ENCODE results near the gene LCE5A. TPM values are rescaled to one million over a fixed set of nuclear protein-coding genes. Genes with fewer than 3 reads are reported as not detected.
"Not testable (repeated sequence)": the region's sequence is repeated elsewhere in the genome, so short reads cannot be mapped to it uniquely, and the experiment has no call there.

The LCE5A gene
- total RNA-seq (2014; rRNA removed; shearing (Covaris generic)), result not detected in 2 replicates
- not detected in 2 replicates for polyA plus RNA-seq (2015; cell fraction: cytosol; rRNA removed)
- not detected in 2 replicates for polyA plus RNA-seq (2015; cell fraction: nucleus; rRNA removed)

DNA sequence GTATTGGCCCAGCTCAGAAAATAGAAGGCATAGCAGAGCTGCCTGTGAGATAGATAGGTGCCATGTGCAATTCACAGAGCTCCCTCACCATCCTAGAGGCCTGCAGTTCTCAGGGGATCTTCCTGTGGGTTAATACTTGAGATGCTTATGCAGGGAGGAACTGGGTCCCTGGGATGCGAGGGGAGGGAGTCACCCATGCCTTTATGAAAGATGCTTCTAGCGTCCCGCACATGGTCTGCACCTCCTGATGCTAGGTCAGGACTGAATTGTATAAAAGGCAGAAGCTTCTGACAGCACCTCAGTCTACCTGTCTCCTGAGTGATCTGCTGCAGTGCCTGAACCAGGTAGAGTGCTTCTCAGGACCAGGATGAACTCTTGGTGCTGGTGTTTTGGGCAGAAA is at the start of gene LCE5A:
LCE5A (plus strand) TSS at position 301 of the 400 bp plus-strand sequence. CDS start 732 bp downstream, outside the sequence.
- in situ Hi-C loops (cut with HindIII; ENCODE audit: low pct_unique_long_range_greater_than_20kb, low sequenced_read_pairs), result no loop called here
- no peak for DNase-seq (ENCODE audit: low read depth, low spot score)

GRCh38 chr1:152461544-152461943 is 49.1 kb upstream of the LCE5A start:
- peak; percentile 93 for DNase-seq (ENCODE audit: low read depth, low spot score)
- in situ Hi-C loops (cut with HindIII; ENCODE audit: low pct_unique_long_range_greater_than_20kb, low sequenced_read_pairs), result no loop called here

DNA sequence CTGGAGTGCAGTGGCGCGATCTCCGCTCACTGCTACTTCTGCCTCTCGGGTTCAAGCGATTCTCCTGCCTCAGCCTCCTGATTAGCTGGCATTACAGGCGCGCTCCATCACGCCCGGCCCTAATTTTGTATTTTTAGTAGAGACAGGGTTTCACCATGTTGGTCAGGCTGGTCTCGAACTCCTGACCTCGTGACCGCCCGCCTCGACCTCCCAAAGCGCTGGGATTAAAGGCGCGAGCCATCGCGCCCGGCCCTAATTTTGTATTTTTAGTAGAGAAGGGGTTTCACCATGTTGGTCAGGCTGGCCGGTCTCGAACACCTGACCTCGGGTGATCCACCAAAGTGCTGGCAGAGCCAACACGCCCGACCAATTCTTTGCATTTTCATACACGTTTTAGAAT is 48.0 kb upstream of the LCE5A start:
- in situ Hi-C loops (cut with HindIII; ENCODE audit: low pct_unique_long_range_greater_than_20kb, low sequenced_read_pairs), result no loop called here
- DNase-seq (ENCODE audit: low read depth, low spot score), result no peak

GRCh38 chr1:152466217-152466616 is 44.4 kb upstream of the LCE5A start:
- in situ Hi-C loops (cut with HindIII; ENCODE audit: low pct_unique_long_range_greater_than_20kb, low sequenced_read_pairs), result no loop called here
- DNase-seq (ENCODE audit: low read depth, low spot score), result no peak

DNA sequence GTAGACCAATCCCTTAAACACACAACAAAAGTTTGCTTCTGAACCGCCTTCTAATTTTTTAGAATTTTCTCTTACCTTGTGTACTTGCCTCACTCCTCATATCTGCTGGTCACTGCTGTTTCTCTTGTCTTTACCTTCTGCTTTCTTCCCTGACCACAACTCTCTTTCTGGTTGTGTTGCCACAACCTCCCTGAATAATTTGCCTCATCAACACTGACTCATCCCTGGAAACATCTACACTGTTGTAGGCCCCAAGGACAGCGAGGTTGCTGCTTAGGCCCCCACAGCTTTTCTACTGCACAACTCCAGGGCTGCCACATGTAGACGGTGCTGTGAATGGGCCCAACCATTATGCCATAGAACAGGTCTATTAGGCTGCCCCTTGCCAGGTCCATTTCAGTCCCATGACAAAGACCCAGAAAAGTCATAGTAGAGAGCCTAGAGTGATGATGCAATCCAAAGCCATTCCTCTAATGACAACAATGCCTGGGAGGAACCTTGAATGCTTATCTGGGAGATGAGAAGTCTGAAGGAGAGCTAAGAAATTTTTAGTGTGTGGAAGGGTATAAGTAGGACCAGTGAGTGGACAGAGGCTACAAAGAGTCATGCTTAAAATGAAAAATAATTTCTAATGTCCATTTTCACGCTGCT is 36.6 kb upstream of the LCE5A start:
- DNase-seq (ENCODE audit: low read depth, low spot score), result no peak
- in situ Hi-C loops (cut with HindIII; ENCODE audit: low pct_unique_long_range_greater_than_20kb, low sequenced_read_pairs), result no loop called here

DNA sequence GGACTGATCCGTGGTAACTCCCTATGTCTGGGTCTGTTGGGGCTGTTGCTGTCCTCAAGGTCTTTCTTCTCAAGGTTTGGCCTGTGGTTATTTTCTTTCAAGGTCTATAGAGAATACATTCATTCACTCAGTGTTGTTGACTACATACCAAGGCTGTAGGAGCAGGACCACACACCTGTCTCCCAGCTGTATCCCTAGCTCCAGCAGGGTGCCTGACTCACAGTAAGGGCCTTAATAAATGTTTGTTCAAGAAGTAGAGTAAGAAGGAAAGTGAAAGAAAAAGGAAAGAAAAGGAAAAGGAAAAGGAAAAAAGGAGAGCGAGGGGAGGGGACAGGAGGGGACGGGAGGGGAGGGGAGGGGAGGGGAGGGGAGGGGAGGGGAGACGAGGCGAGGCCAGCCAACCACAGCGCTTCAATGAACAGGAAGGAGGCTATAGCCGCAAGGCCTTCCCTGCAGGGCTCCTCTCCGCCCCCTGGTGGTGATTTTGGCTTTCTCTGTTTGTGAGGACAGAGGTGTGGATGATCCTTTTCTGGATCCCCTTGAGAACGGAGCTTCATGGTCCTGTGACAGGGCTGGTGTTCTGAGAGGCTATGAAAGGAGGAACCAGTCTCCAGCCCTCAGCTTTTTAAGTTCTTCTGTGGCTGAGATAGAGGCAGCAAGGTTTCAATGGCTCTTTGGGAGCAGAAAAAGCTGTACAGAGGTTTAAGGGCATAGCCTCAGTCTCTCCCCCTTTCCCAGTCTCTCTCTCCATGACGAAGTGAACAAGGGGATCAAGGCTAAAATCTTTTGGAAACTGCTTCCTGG is 30.6 kb upstream of the LCE5A start:
- DNase-seq (ENCODE audit: low read depth, low spot score), result peak; percentile 88
- in situ Hi-C loops (cut with HindIII; ENCODE audit: low pct_unique_long_range_greater_than_20kb, low sequenced_read_pairs), result no loop called here

DNA sequence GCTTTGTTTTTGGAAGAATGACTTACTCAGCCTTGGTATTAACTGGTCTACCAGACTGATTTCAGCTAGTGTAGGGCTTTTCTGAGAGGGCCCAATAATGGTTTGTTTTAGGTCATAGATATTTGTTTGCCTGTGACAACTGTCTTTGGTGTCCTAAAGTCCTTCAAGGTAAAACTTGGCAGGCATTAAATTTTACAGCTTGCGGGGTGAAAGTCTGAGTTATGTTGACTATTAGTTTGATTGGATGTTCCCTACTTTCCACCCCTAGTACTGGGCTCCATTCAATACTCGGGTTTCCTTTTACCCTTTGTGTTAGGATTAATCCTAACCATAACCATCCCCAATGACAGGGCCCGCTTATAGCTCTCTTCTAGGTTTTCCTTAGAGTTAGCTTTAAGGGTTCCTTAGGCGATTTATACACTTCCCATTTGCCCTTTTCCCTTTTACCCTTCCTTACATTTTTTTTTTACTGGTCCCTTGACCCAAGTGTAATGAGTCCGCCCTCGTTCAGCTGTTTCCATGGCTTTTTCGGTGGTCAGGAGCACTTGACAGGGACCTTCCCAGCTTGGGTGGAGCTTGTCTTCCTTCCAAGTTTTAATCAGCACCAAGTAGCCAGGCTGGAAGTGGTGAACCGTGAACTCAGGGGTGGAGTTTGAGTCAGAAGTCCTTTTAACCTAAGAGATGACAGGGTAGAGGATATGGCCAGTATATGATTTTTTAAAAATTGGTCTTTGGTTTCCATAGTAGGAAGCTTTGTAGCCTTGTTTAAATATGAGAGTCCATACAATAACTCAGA is 28.5 kb upstream of the LCE5A start:
- DNase-seq (ENCODE audit: low read depth, low spot score), result no peak
- in situ Hi-C loops (cut with HindIII; ENCODE audit: low pct_unique_long_range_greater_than_20kb, low sequenced_read_pairs), result no loop called here

DNA sequence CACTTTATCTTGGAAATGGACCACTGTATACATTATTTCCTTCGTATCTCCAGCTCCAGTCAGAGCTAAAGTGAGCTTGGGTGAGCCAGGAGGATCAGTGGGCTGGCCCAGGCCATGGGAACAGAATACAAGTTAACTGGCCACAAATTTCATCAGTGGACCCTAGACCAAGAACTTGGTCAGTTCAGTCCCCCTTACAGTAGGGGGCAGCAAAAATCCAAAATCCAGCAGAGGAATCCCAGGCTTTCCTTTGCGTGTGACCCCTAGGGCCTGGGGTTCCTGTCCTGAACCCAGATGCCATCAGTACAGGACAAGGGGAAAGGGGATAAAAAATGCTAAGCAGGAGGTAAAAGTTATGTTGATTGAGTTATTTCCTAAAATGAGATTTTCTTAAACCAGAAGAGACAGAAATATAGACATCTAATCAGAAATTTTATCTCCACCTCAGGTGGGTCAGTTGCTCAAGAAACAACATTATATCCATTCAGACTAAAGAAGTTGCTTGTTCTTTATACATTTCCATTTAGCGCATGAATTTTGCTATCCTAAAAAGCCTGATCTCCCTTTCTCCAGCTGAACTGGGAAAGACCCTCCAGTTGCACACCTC is 24.1 kb upstream of the LCE5A start:
- peak; percentile 68 for DNase-seq (ENCODE audit: low read depth, low spot score)
- in situ Hi-C loops (cut with HindIII; ENCODE audit: low pct_unique_long_range_greater_than_20kb, low sequenced_read_pairs), result no loop called here

GRCh38 chr1:152487871-152488270 is 22.7 kb upstream of the LCE5A start:
- no peak for DNase-seq (ENCODE audit: low read depth, low spot score)
- in situ Hi-C loops (cut with HindIII; ENCODE audit: low pct_unique_long_range_greater_than_20kb, low sequenced_read_pairs), result no loop called here

GRCh38 chr1:152491537-152491936 is 19.1 kb upstream of the LCE5A start:
- DNase-seq (ENCODE audit: low read depth, low spot score), result peak; percentile 55
- in situ Hi-C loops (cut with HindIII; ENCODE audit: low pct_unique_long_range_greater_than_20kb, low sequenced_read_pairs), result not testable (repeated sequence)

GRCh38 chr1:152495066-152495675 is 15.4 kb upstream of the LCE5A start:
- peak; percentile 84 for DNase-seq (ENCODE audit: low read depth, low spot score)
- in situ Hi-C loops (cut with HindIII; ENCODE audit: low pct_unique_long_range_greater_than_20kb, low sequenced_read_pairs), result no loop called here

DNA sequence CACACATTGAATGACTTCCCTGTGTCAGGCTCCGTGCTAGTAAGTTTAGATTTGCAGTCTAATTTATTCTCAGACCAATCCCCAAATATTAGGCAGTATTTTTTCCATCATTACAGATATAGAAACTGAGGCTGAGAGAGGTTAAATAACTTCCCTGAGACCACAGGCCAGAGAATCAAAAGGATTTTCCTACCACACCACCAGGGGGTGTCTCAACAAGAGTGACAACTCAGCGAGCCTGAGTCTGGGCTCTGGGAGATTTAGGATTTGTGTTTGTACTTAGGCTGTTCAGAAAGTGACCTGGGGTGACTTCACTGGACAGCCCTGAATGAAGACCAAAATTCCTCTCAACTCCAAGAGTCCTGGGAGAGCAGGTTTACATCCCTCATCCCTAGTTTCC is 13.3 kb upstream of the LCE5A start:
- peak; percentile 70 for DNase-seq (ENCODE audit: low read depth, low spot score)
- in situ Hi-C loops (cut with HindIII; ENCODE audit: low pct_unique_long_range_greater_than_20kb, low sequenced_read_pairs), result no loop called here

DNA sequence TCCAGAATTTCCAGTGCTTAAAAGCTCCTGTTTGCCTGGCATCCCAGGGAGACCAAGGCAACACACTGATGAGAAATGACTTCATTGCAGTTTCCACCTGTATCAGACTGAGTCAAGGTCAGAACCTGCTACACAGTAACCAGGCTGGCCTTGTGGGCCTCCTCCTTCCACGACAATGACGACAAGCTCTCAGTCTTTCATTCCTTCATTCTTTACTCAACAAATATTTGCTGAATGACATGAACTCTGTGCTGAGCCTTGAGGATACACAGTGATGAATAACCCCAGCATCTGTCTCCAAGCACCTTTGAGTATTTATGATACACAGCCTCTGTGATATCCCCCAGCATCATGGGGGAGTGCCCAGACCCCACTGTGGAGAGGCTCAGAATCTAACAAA is 8.9 kb upstream of the LCE5A start:
- in situ Hi-C loops (cut with HindIII; ENCODE audit: low pct_unique_long_range_greater_than_20kb, low sequenced_read_pairs), result no loop called here
- DNase-seq (ENCODE audit: low read depth, low spot score), result no peak

DNA sequence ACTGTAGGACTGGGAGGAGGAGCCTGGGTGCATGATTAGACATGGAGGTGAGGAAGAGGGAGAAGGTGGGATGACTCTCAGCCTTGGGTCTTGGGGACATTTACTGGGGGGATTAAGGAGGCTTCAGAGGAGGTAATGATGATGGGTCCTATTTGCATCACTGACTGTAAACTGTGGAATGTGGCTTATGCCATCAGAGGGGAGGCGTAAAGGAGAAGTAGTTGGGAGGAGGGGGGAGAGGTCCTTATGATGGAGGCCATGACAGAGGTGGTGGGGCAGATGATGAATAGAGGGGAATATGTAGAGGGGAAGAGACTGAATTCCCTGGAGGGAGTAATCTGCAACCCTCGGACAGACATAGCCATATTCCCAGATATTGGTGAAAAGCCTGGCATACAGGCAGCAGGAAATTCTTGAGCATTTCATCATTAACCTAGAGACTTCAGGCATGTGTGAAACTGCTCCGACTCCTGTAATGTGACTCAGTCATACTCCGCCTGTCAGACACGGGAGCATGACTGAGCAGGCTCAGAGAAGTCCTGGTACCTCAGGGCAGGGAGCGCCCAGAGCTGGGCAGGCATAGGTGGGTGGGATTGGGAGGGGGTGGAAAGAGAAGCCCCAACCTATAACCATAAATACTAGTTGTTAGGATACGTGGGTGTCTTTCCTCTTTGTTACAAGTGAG is 8.0 kb upstream of the LCE5A start:
- in situ Hi-C loops (cut with HindIII; ENCODE audit: low pct_unique_long_range_greater_than_20kb, low sequenced_read_pairs), result no loop called here
- no peak for DNase-seq (ENCODE audit: low read depth, low spot score)

GRCh38 chr1:152505083-152505482 is 5.5 kb upstream of the LCE5A start:
- in situ Hi-C loops (cut with HindIII; ENCODE audit: low pct_unique_long_range_greater_than_20kb, low sequenced_read_pairs), result no loop called here
- no peak for DNase-seq (ENCODE audit: low read depth, low spot score)

GRCh38 chr1:152506899-152507498 is 3.6 kb upstream of the LCE5A start:
- no peak for DNase-seq (ENCODE audit: low read depth, low spot score)
- in situ Hi-C loops (cut with HindIII; ENCODE audit: low pct_unique_long_range_greater_than_20kb, low sequenced_read_pairs), result no loop called here

DNA sequence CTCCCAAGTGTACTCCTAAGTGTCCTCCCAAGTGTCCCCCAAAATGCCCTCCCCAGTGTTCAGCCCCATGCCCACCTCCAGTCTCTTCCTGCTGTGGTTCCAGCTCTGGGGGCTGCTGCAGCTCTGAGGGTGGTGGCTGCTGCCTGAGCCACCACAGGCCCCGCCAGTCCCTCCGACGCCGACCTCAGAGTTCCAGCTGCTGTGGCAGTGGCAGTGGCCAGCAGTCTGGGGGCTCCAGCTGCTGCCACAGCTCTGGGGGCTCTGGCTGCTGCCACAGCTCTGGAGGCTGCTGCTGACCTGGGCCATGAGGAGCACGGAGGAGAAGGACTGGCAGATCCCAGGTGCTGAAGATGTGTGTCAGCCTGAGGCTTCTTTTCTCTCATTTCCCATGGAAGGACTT is 993 bp downstream of the LCE5A start:
- in situ Hi-C loops (cut with HindIII; ENCODE audit: low pct_unique_long_range_greater_than_20kb, low sequenced_read_pairs), result no loop called here
- no peak for DNase-seq (ENCODE audit: low read depth, low spot score)

Data from SK-MEL-5 (cell line).